ENCODE measurements around the gene EHD3. TPM values are rescaled to one million over a fixed set of nuclear protein-coding genes. Genes with fewer than 3 reads are reported as not detected.

The EHD3 gene
- total and polyA plus RNA-seq, 4 donors: 7.2 to 20.2 (median 13.2) TPM

GRCh38 chr2:31286230-31286629, 52.3 kb downstream of the EHD3 start:
- WGBS: 62% methylated on average over 4 of the region's 4 CpGs
- H3K9me3 ChIP-seq (ENCODE audit: control insufficient read depth in 4 of 4, low read length in 3 of 4): no peaks in the 10 kb centered on the region
- no peaks in the 10 kb centered on the region for H3K27me3 ChIP-seq (ENCODE audit: control insufficient read depth in 4 of 4, insufficient read depth in 4 of 4, low read length in 3 of 4)
- no peak overlapping the region for H3K4me3 ChIP-seq (ENCODE audit: low read depth in 1 of 3, low read length in 3 of 3)
- no peak overlapping the region for H3K9ac ChIP-seq (ENCODE audit: low read depth in 1 of 2, low read length in 2 of 2)
- no peak for DNase-seq (ENCODE audit: low spot score)
- H3K27ac ChIP-seq (ENCODE audit: low read depth in 1 of 2, low read length in 2 of 2): no peak overlapping the region
- no peaks in the 10 kb centered on the region for H3K36me3 ChIP-seq (ENCODE audit: control insufficient read depth in 4 of 4, insufficient read depth in 3 of 4, low read depth in 1 of 4, low read length in 3 of 4)
- TF ChIP-seq FOXA2 (IDR thresholded peaks at IDR 0.05): no peak
- no peak for TF ChIP-seq HNF4G (IDR thresholded peaks at IDR 0.05)
- TF ChIP-seq, protein P1, sequence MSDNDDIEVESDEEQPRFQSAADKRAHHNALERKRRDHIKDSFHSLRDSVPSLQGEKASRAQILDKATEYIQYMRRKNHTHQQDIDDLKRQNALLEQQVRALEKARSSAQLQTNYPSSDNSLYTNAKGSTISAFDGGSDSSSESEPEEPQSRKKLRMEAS (IDR thresholded peaks at IDR 0.05): no peak
- TF ChIP-seq, protein P2, sequence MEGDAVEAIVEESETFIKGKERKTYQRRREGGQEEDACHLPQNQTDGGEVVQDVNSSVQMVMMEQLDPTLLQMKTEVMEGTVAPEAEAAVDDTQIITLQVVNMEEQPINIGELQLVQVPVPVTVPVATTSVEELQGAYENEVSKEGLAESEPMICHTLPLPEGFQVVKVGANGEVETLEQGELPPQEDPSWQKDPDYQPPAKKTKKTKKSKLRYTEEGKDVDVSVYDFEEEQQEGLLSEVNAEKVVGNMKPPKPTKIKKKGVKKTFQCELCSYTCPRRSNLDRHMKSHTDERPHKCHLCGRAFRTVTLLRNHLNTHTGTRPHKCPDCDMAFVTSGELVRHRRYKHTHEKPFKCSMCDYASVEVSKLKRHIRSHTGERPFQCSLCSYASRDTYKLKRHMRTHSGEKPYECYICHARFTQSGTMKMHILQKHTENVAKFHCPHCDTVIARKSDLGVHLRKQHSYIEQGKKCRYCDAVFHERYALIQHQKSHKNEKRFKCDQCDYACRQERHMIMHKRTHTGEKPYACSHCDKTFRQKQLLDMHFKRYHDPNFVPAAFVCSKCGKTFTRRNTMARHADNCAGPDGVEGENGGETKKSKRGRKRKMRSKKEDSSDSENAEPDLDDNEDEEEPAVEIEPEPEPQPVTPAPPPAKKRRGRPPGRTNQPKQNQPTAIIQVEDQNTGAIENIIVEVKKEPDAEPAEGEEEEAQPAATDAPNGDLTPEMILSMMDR (IDR thresholded peaks at IDR 0.05; ENCODE audit: low read depth, low read length, missing input control): no peak
- no peak for TF ChIP-seq NR2F2 (IDR thresholded peaks at IDR 0.05)
- no peak for TF ChIP-seq EGR1 (IDR thresholded peaks at IDR 0.05; ENCODE audit: low read depth in 2 of 2)
- TF ChIP-seq ZBTB33 (IDR thresholded peaks at IDR 0.05): no peak
- no peak for TF ChIP-seq FOXA1 (IDR thresholded peaks at IDR 0.05)
- TF ChIP-seq JUND (IDR thresholded peaks at IDR 0.05): no peak
- no peak for TF ChIP-seq SP1 (IDR thresholded peaks at IDR 0.05)
- TF ChIP-seq ATF3 (IDR thresholded peaks at IDR 0.05): no peak
- no peak for TF ChIP-seq TAF1 (conservative IDR thresholded peaks at IDR 0.05)
- TF ChIP-seq, protein P3, sequence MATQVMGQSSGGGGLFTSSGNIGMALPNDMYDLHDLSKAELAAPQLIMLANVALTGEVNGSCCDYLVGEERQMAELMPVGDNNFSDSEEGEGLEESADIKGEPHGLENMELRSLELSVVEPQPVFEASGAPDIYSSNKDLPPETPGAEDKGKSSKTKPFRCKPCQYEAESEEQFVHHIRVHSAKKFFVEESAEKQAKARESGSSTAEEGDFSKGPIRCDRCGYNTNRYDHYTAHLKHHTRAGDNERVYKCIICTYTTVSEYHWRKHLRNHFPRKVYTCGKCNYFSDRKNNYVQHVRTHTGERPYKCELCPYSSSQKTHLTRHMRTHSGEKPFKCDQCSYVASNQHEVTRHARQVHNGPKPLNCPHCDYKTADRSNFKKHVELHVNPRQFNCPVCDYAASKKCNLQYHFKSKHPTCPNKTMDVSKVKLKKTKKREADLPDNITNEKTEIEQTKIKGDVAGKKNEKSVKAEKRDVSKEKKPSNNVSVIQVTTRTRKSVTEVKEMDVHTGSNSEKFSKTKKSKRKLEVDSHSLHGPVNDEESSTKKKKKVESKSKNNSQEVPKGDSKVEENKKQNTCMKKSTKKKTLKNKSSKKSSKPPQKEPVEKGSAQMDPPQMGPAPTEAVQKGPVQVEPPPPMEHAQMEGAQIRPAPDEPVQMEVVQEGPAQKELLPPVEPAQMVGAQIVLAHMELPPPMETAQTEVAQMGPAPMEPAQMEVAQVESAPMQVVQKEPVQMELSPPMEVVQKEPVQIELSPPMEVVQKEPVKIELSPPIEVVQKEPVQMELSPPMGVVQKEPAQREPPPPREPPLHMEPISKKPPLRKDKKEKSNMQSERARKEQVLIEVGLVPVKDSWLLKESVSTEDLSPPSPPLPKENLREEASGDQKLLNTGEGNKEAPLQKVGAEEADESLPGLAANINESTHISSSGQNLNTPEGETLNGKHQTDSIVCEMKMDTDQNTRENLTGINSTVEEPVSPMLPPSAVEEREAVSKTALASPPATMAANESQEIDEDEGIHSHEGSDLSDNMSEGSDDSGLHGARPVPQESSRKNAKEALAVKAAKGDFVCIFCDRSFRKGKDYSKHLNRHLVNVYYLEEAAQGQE (IDR thresholded peaks at IDR 0.05): no peak
- TF ChIP-seq GABPA (IDR thresholded peaks at IDR 0.05 in 1 of 2, conservative IDR thresholded peaks at IDR 0.05 in 1 of 2): no peak
- TF ChIP-seq HNF4A (conservative IDR thresholded peaks at IDR 0.05): no peak
- H3K4me1 ChIP-seq (ENCODE audit: control insufficient read depth in 4 of 4, insufficient read depth in 4 of 4, low read length in 3 of 4): no peaks in the 10 kb centered on the region

DNA sequence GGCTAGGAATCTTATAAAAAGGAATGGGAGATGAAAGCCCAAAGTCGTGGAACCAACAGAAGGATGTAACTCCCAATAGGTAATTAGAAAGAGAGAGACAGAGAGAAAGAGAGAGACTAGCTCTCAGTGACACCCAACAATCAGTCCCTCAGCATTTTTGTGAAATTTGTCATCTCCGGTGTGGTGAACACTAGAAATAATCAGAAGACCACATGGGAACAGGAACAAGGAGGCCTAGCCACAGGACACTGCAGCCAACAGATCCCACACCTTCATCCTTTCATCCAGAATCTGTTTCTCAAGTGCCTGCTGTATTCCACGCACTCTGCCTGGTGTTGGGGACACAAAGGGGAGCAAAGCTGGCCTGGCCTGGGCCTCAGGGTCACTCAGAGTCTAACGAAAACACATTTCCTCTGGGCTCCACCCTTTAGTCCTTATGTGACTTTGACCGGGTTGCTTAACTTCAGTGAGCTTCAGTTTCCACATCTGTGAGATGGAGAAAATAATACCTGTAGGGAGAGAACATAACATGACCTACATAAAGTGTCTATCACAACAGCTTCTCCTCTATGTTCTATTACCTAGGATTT, 53.1 kb downstream of the EHD3 start:
- no peak overlapping the region for H3K27ac ChIP-seq (ENCODE audit: low read depth in 1 of 2, low read length in 2 of 2)
- no peaks in the 10 kb centered on the region for H3K9me3 ChIP-seq (ENCODE audit: control insufficient read depth in 4 of 4, low read length in 3 of 4)
- WGBS: 73% methylated on average over 5 of the region's 5 CpGs
- TF ChIP-seq RAD21 (IDR thresholded peaks at IDR 0.05) (no peak), NR2F2 (IDR thresholded peaks at IDR 0.05) (no peak), ZBTB33 (IDR thresholded peaks at IDR 0.05) (no peak), GABPA (IDR thresholded peaks at IDR 0.05 in 1 of 2, conservative IDR thresholded peaks at IDR 0.05 in 1 of 2) (no peak)
- H3K4me1 ChIP-seq (ENCODE audit: control insufficient read depth in 4 of 4, insufficient read depth in 4 of 4, low read length in 3 of 4): no peaks in the 10 kb centered on the region
- H3K27me3 ChIP-seq (ENCODE audit: control insufficient read depth in 4 of 4, insufficient read depth in 4 of 4, low read length in 3 of 4): no peaks in the 10 kb centered on the region
- no peak overlapping the region for H3K9ac ChIP-seq (ENCODE audit: low read depth in 1 of 2, low read length in 2 of 2)
- DNase-seq (ENCODE audit: low spot score): no peak
- H3K4me3 ChIP-seq (ENCODE audit: low read depth in 1 of 3, low read length in 3 of 3): no peak overlapping the region
- H3K36me3 ChIP-seq (ENCODE audit: control insufficient read depth in 4 of 4, insufficient read depth in 3 of 4, low read depth in 1 of 4, low read length in 3 of 4): no peaks in the 10 kb centered on the region
